NOMO-1 (cell line): Measurements from ENCODE around the gene CKAP5.
A peak's percentile ranks its signal among the peaks of the same experiment; 100 is the strongest.
"Not testable (repeated sequence)": the region's sequence is repeated elsewhere in the genome, so short reads cannot be mapped to it uniquely, and the experiment has no call there.

ENCODE experiments used
- DNase-seq, 2 experiments: peaks; one replicate each; lab custom pipeline; 2025; ENCODE audit not compliant: unreplicated experiment in 2 of 2; lab: John Stamatoyannopoulos, UW

Gene CKAP5

GRCh38 chr11:46855863-46856262 is 9.8 kb upstream of the CKAP5 start:
- DNase-seq = no peak

GRCh38 chr11:46855167-46855566 is 9.1 kb upstream of the CKAP5 start:
- DNase-seq = no peak

- no peak for DNase-seq
Measured at GRCh38 chr11:46850829-46851380, 4.8 kb upstream of the CKAP5 start.

DNA sequence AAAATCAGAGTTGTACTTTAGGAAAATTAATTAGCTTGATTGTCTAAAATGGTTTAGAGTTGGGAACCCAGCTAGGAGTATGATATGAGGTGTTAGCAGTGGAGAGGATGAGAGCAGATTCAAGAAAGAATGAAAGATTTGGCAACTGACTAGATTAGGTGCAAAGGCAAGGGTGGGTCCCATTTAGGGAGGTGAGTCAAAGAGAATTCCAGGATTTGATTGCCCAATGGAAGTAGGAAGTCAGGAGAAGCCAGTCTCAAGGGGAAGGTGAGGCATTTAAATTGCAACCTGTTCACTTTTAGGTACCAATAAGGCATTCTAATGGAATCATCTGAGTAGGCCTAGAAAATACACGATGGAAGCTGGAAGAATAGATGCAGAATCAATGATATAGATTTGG is 3.6 kb upstream of the CKAP5 start:
- DNase-seq = no peak

- DNase-seq = no peak
Measured at GRCh38 chr11:46846510-46846830, 390 bp upstream of the CKAP5 start.

- DNase-seq = no peak
Measured at GRCh38 chr11:46845440-46845739, 690 bp downstream of the CKAP5 start.

DNA sequence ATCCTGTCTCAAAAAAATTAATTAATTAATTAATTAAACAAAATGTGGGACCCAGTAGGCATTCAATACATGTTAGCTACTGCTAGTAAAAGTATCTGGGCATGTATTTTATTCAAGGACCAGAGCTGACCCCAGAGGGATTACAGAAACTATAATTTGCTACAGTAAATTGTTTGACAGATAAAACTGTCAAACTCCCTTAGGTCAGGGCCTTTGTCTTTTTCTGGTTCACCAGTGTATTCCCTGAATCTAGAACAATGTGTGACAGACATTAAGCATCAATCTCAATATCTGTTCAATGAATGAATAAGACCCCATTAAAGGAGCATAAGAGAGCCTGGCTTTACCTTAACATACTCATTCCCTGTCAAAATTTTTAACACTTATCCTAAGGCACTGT is 6.0 kb downstream of the CKAP5 start:
- no peak for DNase-seq

DNA sequence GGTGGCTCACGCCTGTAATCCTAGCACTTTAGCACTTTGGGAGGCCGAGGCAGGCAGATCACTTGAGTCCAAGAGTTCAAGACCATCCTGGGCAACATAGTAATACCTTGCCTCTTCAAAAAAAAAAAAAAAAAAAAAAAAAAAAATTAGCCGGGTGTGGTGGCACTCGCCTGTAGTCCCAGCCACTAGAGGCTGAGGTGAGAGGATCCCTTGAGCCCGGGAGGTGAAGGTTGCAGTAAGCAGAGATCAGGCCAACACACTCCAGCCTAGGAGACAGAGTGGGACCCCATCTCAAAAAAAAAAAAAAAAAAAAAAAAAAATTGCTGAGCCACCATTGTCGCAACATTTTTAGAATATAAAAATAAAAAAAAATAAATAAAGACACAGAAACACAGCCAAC is 7.6 kb downstream of the CKAP5 start:
- DNase-seq = no peak

- no peak for DNase-seq
Measured at GRCh38 chr11:46837860-46838259, 8.2 kb downstream of the CKAP5 start.

- DNase-seq = no peak
Measured at GRCh38 chr11:46836870-46837269, 9.2 kb downstream of the CKAP5 start.

DNA sequence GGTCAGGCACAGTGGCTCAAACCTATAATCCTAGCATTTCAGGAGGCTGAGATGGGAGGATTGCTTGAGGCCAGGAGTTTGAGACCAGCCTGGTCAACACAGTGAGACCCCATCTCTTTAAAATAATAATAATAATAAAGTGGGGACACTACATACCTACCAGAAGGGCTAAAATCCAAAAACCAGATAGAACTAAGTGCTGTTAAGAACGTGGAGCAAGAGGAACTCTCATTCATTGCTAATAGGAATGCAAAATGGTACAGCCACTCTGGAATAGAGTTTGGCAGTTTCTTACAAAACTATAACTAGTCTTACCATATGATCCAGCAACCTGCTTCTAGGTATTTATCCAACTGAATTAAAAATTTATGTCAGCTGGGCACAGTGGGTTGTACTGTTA is 9.6 kb downstream of the CKAP5 start:
- DNase-seq = no peak

DNA sequence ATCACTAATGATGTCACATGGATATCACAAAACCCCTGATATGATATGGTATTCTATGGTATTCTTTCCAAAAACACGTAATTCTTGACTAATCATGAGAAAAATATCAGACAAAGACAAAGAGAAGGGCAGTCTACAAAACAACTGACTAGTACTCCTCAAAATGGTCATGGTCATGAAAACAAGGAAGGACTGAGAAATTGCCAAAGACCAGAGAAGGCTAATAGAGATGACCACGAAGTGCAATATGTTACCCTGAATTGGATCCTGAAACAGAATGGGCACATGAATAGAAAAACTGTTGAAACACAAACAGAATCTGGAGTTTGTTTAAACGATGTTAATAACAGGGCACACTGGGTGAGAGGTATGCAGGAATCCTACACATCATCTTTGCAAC is 10.2 kb downstream of the CKAP5 start:
- DNase-seq = peak in 1 of 2 experiments; percentile 9

DNA sequence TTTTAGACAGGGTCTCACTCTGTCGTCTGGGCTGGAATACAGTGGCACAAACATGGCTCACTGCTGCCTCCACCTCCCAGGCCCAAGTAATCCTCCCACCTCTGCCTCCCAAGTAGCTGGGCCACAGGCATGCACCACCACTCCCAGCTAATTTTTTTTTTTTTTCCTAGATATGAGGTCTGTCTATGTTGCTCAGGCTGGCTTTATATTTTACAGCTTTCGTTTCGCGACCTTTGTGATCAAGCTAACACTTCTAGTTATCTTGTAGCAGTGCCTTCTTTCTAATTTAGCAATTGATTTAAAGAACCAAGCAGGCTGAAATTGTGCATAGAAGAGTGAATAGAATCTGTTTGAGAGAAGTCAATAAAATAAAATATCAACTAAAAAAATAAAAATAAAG is 11.3 kb downstream of the CKAP5 start:
- DNase-seq = no peak

DNA sequence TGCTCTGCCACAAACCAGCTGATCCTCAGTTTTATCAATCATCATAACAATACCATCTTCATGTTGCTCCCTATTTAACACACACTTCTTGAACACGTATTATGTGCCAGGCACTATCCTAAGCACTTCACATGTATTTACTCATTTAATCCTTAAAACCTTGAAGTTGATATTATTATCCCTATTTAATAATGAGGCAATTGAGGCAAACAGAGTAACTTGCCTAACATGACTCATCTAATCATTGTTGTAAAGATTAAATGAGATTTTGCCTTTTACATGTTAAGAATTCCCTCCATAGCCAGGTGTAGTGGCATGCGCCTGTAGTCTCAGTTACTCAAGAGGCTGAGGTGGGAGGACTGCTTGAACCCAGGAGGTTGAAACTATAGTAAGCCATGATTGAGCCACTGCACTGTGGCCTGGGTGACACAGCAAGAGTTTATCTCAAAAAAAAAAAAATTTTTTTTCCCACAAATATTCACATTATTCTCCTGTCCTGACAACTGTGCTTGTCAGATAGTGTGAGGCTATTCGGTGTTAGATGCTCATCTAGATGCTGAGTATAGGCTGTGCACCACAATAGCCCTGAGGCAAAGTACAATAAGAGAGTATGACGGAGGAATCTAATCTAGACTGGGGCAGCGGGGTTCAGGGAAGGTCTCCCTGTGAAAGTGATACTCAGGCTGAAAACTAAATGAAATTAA is 13.4 kb downstream of the CKAP5 start:
- DNase-seq = no peak

DNA sequence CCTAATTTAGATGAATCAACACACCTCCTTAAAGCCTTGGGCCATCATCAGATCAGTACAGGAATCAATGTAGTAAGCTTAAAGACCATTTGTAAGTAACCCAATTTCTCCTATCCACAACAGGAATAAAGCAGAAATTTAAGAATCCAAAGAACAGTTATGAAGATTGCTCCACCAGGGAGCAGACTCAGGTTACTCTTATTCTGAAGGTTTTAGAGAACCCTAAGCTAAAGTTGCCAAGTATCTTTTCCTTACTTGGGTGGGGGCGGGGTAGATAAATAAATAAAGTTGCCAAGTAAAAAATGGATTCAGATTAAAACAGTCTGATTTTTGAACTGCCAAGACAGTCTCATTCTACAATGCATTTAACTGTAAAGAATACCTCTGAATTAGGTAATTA is 18.1 kb downstream of the CKAP5 start:
- DNase-seq = no peak

DNA sequence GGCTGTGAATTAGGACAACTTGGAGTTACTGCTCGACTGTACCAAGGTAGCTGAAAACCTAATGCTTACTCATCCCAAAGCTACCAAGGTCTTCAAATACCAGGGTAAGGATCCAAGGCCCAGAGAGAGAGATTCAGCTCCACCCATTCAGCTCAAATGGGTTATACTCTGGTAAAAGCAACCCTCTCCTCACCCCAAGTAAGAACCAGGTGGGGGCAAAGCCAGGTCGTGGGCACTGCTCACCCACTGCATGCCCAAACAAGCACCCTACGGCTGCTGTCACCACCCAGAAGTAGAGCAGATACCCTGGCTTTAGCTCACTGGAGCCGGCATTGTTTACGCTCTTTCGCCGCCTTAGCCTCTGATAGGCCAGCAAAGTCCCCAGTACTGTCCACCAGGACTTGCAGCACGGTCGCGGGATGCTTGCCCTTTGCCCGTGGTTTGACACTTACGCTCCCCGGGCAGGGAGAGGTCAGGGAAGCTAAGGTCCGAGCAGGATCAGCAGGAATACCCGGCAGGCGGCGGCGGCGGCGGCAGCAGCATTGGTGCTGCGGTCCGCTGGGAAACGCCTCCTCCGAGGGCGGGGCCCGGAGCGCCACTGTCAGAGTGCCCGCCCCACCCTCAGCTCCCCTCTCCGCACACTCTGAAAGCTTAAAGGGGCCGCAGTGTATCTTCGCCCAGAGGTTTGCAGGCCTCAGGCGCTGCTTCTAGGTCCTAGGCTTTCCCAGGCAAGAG is 19.6 kb downstream of the CKAP5 start:
- no peak for DNase-seq

GRCh38 chr11:46808799-46809431 is 37.2 kb downstream of the CKAP5 start:
- DNase-seq = peak in 1 of 2 experiments; percentile 54

GRCh38 chr11:46801694-46802470 is 44.2 kb downstream of the CKAP5 start:
- DNase-seq = no peak

GRCh38 chr11:46800177-46800576 is 45.9 kb downstream of the CKAP5 start:
- DNase-seq = no peak

GRCh38 chr11:46799725-46800124 is 46.4 kb downstream of the CKAP5 start:
- DNase-seq = not testable (repeated sequence)

DNA sequence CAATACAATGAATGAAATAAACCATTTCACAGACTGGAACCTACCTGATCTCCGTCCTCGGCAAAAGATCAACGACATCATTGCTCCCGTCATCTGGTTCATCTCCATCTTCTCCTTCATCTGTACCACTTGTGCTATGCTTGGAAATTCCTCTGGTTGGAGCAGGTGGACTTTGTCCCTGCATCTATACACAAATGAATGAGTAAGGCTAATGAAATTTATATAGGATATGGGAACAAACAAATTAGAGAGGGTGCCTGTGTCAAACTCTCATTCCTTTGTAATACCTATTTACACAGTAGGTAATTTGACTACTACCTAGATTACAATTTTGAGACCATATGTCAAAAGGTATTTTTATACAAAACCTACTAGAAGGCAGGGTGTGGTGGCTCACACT is 67.7 kb downstream of the CKAP5 start:
- DNase-seq = no peak
